A549 treated with CORT108297 at 1 μM for 4 hours (cell line): ENCODE measurements around the gene AGRP. TPM values are rescaled to one million over a fixed set of nuclear protein-coding genes. Genes with fewer than 3 reads are reported as not detected.

ENCODE experiments used
- total RNA-seq: library from RNA; stranded (reverse); fragments of 200-300 nt; extraction: Qiagen RNA extraction; gene quantifications from 5 replicates; pipeline ENCODE4 v1.2.3, GENCODE V29; 2022

The AGRP gene, protein sequence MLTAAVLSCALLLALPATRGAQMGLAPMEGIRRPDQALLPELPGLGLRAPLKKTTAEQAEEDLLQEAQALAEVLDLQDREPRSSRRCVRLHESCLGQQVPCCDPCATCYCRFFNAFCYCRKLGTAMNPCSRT
- total RNA-seq = not detected in 5 replicates

DNA sequence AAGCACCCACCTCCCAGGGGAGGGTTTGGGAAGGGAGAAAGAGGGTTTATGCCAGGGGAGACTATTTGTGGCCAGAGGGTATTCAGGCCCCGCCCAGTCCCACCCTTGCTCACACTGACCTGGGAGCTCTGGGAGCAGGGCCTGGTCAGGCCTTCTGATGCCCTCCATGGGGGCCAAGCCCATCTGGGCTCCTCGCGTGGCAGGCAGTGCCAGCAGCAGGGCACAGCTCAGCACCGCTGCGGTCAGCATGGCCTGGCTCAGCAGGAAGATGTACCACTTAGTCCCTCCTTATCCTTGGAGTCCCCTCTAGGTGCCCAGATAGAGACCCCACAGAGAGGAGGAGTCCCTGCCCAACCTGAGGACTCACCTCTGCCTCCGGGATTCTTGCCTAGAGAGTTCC lies at the start of gene AGRP:
Gene AGRP (minus strand): TSS at position 398 of the 400 bp plus-strand sequence. CDS start 149 bp downstream, at position 249.

GRCh38 chr16:67528222-67528869 lies 45.0 kb upstream of the AGRP start, which contains the start of gene RIPOR1:
TSS of gene RIPOR1 (plus strand) at chr16:67528829. CDS start at chr16:67538447, 9,618 bp downstream.

GRCh38 chr16:67480833-67481560 lies 2.4 kb downstream of the AGRP start, which contains the start of gene ATP6V0D1:
TSS of gene ATP6V0D1 (minus strand) at chr16:67481157. CDS start at chr16:67481086, 71 bp downstream.

Other genes with a start within 250 kb of the AGRP start
- 38.5 to 60.0 TPM (median 51.3 TPM) in 5 replicates for gene FHOD1, start 236.1 kb downstream of the AGRP start, total RNA-seq
- gene SLC9A5, start 234.6 kb downstream of the AGRP start, total RNA-seq = 1.3 to 1.8 TPM (median 1.7 TPM) in 5 replicates
- 12.3 to 18.7 TPM (median 16.7 TPM) in 5 replicates for gene PLEKHG4, start 204.0 kb downstream of the AGRP start, total RNA-seq
- gene KCTD19, start 156.8 kb downstream of the AGRP start, total RNA-seq = 0.09 to 0.46 TPM (median 0.21 TPM) in 5 replicates
- gene LRRC36, start 156.7 kb downstream of the AGRP start, total RNA-seq = 0.09 to 0.23 TPM (median 0.09 TPM) in 3 of 5 replicates, not detected in the others
- gene TPPP3, start 90.0 kb downstream of the AGRP start, total RNA-seq = 8.5 to 14.6 TPM (median 13.3 TPM) in 5 replicates
- gene ZDHHC1, start 67.1 kb downstream of the AGRP start, total RNA-seq = 4.9 to 7.6 TPM (median 7.3 TPM) in 5 replicates
- 1.3 to 2.3 TPM (median 2.0 TPM) in 5 replicates for gene HSD11B2, start 52.4 kb downstream of the AGRP start, total RNA-seq
- 99.2 to 120 TPM (median 116 TPM) in 5 replicates for gene ATP6V0D1, start 2.4 kb downstream of the AGRP start, total RNA-seq
- 39.0 to 48.1 TPM (median 42.2 TPM) in 5 replicates for gene RIPOR1, start 45.3 kb upstream of the AGRP start, total RNA-seq
- gene CTCF, start 79.0 kb upstream of the AGRP start, total RNA-seq = 33.0 to 40.9 TPM (median 35.4 TPM) in 5 replicates
- gene CARMIL2, start 161.6 kb upstream of the AGRP start, total RNA-seq = 1.3 to 1.8 TPM (median 1.7 TPM) in 5 replicates
- gene ACD, start 176.7 kb upstream of the AGRP start, total RNA-seq = 27.6 to 38.3 TPM (median 36.3 TPM) in 5 replicates
- 1.0 to 2.3 TPM (median 1.8 TPM) in 5 replicates for gene PARD6A, start 177.4 kb upstream of the AGRP start, total RNA-seq
- gene ENKD1, start 183.2 kb upstream of the AGRP start, total RNA-seq = 6.7 to 12.9 TPM (median 12.3 TPM) in 5 replicates
- gene C16orf86, start 183.3 kb upstream of the AGRP start, total RNA-seq = 0.16 to 0.19 TPM (median 0.18 TPM) in 3 of 5 replicates, not detected in the others
- gene GFOD2, start 235.8 kb upstream of the AGRP start, total RNA-seq = 16.2 to 17.8 TPM (median 16.9 TPM) in 5 replicates